H1 (cell line): Measurements from ENCODE around the gene FASTK.

Experiments used
- CTCF ChIP-seq, 3 experiments: IDR thresholded peaks; 1 replicate in 2 of 3; 2 replicates in 1 of 3; pipeline versions ENCODE4 v1.5.1 to v1.6.1; 2011; ENCODE audit warnings: low read length in 3 of 3, mild to moderate bottlenecking in 3 of 3, inconsistent platforms in 2 of 3, low read depth in 1 of 3, moderate library complexity in 1 of 3; ENCODE audit not compliant: insufficient read depth in 1 of 3; ENCODE audit errors: control extremely low read depth in 1 of 3
- POLR2AphosphoS5 ChIP-seq: IDR thresholded peaks from 2 replicates; pipeline ENCODE4 v1.6.1; 2011; ENCODE audit warnings: low read depth, low read length
- SUZ12 ChIP-seq: fragments of 200-600 bp; sonication (generic); IDR thresholded peaks from 2 replicates; pipeline ENCODE4 v1.6.1; 2012; ENCODE audit warnings: mild to moderate bottlenecking, inconsistent platforms, low read length, moderate library complexity, mixed read lengths

- TF ChIP-seq CTCF (IDR thresholded peaks at IDR 0.05; ENCODE audit: control extremely low read depth in 1 of 3, insufficient read depth in 1 of 3, low read depth in 1 of 3, low read length in 3 of 3) (no peak), POLR2AphosphoS5 (no peak), SUZ12 (no peak)
Observed at GRCh38 chr7:151101621-151102396, 21.2 kb upstream of the FASTK start.
